ENCODE measurements around the gene RPL5.
A peak's percentile ranks its signal among the peaks of the same experiment; 100 is the strongest.
"Not testable (repeated sequence)": the region's sequence is repeated elsewhere in the genome, so short reads cannot be mapped to it uniquely, and the experiment has no call there.

The RPL5 gene

DNA sequence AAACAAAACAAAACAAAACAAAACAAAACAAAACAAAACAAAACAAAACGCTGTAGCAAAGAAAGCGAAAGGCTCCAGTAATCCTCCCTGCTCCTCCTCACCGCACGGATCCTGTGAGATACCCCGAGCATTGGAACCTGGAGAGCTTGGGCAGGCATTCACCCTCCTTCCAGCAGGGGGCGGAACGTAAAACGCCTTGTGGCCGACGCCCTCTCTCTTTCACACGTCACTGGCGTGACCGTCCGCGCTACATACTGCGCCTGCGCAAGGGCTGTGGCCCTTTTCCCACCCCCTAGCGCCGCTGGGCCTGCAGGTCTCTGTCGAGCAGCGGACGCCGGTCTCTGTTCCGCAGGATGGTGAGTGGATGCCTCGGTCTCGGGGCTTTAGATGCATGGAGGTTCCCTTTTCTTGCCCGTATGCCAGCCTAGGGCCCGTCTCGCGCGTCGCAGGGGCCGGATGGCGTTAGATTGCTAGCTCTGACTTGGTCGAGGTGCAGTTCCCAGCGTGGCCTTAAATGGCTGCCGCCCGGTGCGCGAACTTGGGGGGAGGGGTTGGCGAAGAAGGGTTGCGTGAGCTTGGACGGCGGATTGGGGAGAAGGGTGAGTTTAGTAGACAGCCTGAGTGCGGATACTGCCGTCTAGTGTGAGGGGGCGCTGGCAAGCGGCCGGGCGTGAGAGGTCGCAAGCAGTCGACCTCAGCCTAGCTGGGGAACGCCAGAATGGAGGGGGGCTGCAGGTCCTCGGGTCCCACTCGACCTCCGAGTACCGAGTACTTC is at the start of gene RPL5:
RPL5 (plus strand) TSS at position 279 of the 775 bp plus-strand sequence; CDS start at position 354, 75 bp downstream.
- peak; percentile 95 for DNase-seq

DNA sequence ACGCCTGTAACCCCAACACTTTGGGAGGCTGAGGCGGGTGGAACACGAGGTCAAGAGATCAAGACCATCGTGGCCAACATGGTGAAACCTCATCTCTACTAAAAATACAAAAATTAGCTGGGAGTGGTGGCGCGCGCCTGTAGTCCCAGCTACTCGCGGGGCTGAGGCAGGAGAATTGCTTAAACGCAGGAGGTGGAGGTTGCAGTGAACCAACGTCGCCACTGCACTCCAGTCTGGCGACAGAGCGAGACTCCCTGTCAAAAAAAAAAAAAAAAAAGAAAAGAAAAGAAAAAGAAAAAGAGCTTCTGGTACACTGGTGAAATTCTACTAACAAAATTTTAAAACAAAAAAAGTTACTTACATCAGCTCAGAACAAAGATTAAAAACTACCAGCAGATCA is 48.3 kb upstream of the RPL5 start:
- DNase-seq: not testable (repeated sequence)

DNA sequence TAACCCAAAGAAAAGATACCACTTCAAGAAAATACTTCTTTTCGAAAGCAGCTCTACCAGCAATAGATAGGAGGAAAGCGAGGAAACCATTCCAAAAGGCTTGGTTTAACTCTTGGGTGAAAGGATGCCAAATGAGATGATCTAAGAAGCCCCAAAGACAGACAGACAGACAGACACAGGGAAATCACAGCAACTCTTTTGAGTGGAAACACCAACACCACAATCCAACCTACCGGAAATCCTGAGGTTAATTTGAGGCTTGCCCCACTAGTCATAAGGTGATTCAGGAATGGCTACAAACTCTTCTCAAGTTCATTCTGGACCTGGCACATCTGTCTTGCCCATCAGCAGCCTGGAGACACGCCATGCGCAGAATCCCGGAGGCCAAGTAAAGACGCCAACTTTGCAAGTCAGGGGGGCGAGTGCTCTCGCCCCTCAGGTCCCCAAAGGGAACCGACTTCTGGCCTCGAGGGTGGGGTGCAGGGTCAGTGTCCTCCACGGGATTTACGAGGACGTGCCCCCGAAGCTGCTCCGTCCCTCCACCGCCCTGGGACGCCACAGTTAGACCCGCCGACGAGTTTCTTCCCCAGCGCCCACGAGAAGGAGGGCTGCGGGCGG is 47.7 kb upstream of the RPL5 start:
- peak; percentile 15 for DNase-seq

DNA sequence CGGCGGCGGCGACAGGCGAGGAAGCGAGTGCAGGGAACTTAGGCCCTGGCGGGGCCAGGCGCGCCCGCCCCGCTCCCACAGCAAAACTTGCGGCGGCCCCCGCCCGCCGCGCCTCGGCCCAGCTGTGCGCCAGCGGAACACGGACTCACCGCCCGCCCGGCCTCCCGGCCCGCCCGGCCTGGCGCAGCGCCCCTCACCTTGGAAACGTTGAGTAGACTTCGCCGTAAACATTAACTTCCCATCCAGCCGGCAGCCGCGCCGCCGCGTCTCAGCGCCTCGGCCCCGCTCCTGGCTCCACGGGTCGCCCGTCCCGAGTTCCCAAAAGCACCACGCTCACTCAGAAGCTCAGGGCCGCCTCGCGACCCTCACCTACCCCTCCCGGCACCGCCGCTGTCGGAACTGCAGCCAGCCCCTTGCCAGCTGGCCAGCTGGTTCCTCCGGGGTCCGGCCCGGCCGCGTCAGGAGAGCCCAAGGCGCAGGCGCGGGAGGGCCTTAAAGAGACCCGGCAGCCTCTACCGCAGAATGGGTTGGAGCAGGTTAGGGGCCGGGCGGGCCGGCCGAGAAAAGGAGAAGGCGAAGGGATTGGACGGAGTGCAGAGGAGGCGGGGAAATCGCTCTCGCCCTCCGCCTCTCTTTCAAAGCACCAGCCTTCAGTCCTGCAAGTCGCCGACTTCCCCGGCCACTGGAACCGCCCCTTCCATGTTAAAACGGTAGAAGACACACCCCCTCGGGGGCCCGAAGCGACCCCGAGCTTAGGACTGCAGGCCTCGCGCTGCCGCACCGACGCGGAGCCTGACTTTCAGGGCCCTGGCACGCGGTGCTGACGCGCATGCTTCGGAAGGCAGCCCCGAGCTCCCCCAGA is 47.0 kb upstream of the RPL5 start, which contains the start of gene EVI5:
EVI5 (minus strand) TSS at position 470 of the 862 bp plus-strand sequence. CDS start 48,562 bp downstream, outside the sequence.
- peak; percentile 89 for DNase-seq

DNA sequence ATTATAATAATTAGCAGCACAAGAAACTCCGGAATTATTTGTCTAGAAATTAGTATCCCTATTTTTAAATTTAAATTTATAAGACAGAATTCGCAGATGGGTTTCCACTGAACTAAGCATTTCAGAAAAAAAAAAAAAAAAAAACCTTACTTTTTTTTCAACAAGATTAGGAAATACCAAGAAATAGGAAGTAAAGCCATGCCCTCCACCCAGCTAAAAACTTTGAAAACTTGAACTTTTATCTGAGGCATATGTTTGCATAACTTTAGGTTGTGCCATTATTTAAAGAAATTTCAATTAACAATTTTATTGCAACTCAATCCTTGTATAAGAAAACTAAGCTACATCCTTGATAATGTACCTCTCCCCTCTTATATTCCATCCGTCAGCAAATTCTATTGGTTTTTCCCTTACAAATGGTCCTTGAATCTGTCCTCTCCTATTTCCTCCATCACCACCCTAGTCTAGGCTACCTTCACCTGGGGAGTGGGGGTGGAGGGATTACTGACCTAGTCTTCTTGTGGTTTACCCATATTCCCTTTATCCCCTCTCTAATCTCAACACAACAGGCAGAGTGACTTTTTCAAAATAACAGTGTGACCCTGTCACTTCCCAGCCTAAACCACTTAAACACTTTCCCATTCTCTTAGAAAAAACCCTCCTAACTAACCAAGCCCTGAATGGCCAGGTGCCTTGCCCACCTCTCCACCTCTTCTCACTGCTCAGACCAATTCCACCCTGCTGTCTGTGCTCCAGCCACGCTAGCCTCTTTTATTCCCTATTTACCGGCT is 45.5 kb upstream of the RPL5 start:
- DNase-seq: no peak

DNA sequence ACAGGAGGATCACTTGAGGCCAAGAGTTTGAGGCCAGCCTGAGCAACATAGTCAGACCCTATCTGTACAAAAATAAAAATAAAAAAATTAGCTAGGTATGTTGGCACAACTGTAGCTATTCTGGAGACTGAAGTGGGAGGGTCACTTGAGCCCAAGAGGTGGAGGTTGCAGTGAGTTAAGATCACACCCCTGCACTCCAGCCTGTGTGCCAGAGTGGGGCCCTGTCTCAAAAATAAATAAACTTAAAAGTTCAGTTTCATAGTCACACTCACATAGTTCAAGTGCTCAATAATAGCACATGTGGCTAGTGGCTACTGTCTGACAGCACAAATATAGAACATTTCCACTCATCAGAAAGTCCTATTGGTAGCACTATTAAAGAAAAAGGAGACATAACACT is 41.8 kb upstream of the RPL5 start:
- DNase-seq: no peak

DNA sequence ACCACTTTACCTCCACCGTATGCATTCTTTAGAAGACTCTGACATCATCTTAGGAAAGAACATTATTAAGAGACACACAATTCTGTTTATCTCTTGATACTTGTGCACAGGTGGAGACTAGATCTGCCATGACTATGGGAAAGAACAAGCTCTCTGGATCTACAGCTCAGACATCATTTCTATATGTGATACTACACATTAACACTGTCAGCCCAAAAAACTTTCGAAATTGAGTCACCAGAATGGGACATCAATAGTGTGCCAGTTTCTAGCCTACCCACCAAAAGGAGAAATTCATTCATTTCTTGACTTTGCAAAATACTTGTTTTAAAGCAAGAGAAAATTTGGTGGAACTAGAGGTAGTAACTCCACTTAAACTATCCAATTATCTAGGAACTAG is 41.0 kb upstream of the RPL5 start:
- DNase-seq: no peak

DNA sequence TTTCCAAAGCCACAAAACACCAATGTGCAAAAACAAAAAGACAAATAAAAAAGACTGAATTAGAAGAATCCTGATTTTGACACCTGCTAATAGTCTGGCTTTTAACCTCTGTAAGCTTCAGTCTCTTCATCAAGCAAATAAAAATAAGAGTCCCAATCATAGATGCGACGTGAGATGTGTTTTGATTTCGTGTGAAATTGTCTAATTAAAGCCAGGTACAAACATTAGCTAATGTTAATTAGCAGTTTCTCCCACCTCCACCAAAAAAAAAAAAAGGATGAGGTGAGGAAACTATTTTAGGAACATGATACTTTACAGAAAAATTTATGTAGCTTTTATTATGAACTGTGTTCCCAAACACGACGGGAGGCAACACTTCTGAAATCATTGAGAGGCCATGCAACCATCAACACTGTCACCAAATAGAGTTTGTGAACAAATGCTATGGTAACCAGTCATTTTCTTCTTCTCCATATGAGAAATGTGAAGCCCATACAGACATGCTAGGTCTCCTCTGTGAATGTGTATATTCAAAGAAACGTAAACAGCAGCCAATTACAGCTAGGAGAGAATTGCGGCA is 40.3 kb upstream of the RPL5 start:
- DNase-seq: peak; percentile 15

DNA sequence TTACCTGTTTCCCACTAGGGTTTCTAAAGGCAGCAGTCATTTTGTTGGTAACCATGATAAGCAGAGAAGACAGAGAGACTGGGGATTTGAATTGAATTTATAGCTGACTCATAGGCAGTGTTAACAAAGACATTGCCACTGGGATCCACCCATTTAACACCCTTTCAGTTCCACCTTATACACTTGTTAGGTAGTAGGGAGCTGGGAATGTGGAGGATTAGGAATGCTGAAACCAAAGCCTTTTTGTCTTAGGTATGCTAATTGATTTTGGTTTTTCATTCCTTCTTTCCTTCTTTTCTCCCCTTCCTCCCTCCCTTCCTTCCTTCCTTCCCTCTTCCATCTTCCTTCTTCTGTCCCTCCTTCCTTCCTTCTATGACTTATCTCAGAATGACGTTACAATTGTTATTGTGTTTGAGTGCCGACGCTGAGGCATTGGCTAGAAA is 39.5 kb upstream of the RPL5 start:
- no peak for DNase-seq

DNA sequence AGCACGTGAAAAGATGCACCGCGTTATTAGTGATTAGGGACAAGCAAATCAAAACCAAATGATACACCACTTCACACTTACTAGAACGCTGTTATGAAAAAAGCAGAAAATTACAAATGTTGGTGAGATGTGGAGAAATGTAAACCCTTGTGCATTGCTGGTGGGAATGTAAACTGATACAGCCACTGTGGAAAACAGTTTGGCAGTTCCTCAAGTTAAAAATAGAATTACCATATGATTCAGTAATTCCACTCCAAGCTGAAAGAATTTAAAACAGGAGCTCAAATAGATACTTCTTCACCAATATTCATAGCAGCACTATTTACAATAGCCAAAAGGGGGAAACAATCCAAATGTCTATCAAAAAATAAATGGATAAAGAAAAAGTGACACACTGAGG is 36.7 kb upstream of the RPL5 start:
- DNase-seq: no peak

DNA sequence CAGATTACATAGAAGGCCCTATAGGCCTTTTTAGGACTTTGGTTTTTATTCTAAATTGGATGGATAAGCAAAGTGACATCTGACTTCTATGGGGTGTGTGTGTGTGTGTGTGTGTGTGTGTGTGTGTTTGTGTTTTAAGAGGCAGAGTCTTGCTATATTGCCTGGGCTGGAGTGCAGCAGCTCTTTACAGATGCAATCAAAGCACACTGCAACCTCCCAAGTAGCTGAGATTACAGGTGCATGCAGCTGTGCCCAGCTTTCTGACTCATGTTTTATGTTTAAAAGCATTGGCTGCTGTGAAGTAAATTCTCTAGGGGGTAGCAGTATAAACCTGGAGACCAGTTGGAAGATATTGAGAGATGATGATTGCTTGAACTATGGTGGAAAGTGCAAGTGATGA is 34.5 kb upstream of the RPL5 start:
- DNase-seq: no peak

DNA sequence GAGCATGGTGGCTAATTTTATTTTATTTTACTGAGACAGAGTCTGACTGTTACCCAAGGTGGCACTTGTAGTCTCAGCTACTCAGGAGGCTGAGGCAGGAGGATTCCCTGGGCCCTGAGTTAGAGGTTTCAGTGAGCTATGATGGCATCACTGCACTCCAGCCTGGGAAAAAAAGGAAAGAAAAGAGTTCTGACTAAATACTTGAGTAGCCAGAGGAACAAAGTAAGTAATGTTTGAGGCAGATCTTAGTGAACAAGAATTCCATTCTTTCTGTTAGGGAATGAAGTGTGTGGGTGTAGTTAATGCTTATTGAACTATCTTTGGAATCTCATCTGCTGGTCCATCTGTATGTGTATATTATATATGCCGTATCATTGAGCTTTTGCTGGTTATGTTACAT is 33.9 kb upstream of the RPL5 start:
- DNase-seq: no peak

DNA sequence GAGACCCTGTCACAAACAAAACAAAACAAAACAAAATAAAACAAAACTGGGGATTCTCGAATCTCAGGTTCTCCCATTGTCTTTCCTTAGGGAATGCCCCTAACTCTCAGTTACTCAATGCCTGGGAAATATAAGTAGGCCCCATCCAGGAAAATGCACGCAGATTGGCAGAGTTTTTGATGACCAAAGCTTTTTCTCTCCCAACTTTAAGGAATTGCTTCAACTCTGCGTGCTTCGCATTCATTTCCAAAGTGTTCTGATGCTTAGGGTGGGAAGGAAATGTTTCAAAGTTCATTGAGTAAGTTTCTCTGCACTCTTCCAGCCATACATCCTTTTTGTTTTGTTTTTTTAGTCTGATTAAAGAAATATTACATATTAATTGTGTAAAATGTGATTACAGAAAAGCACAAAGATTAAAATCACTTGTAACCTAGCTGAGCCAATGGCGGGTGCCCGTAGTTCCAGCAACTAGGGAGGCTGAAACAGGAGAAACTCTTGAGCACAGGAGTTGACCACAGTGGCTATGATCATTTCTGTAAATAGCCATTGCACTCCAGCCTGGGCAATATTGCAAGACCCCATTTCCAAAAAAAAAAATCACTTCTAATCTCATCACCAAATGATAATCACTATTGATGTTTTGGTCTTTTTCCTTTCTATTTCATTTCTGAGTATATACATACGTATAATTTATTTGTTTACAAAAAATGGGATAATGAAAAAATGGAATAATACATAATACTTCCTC is 28.5 kb upstream of the RPL5 start:
- DNase-seq: no peak

DNA sequence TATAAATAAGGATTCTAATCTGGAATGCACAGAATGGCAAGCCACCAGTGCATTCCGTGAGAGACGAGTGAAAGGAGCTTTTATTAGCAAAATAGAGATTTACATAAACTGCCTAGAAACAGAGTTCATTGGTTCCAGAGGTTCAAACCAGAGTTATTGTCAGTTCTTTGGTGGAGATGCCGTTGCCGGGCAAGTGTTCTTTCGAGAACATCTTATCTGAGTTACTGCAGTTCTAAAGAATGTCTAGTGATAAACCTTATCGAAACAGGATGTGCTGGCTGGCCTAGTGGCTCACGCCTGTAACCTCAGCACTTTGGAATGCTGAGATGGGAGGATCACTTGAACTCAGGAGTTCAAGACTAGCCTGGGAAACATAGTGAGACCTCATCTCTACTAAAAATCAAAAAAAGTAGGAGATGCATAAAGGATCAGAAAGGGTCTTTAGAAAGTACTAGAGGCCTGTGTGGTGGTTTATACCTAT is 27.1 kb upstream of the RPL5 start:
- DNase-seq: no peak

DNA sequence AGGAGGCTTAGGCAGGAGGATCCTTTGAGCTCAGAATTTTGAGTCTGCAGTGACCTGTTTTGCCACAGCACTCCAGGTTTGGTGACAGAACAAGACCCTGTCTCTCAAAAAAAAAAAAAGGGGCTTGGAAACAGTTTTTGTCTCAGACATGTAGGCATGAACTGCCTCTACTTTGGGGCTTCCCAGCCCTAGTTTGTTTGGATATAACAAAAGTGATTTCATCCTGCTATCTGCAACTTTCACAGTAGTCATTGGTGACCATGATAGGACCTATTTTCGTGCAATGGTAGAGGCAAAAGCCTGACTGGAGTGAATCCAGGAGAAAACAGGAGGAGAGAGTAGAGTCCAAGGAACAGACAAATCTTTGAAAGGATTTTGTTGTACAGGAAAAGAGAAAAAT is 26.6 kb upstream of the RPL5 start:
- no peak for DNase-seq

DNA sequence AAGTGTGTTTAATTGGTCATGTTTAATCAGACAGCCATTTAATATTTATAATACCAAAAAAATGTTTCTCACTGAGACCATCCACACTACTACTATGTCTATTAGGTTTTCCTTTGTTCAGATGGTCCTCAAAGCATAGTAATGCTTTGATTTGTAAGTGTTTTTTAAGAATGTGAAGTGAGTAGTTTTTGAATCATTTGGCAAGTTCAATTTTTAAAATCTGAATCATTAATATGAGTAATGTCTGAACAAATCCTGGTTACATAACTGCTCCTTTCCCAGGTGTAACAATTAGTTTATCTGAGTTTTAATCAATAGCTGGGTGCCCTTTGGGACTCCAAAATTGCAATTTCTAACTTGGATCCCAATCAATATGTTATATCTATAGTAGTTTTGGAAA is 23.5 kb upstream of the RPL5 start:
- no peak for DNase-seq

DNA sequence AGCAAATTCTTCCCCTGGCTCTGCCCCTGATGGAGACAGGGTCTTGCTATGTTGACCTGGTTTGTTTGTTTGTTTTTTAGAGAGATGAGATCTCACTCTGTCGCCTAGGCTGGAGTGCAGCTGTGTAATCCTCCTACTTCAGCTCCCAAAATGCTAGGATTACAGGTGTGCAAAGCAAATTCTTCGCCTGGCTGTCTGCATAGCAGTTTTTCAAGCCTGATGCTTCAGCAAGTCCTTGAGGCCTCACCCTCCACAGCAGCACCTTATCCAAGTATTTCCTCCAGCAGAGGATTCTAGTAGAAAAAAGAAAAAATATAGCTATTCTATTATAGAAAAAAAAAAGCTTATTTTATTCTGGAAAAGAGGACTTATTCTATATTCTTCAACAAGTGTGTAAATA is 15.1 kb upstream of the RPL5 start:
- no peak for DNase-seq

DNA sequence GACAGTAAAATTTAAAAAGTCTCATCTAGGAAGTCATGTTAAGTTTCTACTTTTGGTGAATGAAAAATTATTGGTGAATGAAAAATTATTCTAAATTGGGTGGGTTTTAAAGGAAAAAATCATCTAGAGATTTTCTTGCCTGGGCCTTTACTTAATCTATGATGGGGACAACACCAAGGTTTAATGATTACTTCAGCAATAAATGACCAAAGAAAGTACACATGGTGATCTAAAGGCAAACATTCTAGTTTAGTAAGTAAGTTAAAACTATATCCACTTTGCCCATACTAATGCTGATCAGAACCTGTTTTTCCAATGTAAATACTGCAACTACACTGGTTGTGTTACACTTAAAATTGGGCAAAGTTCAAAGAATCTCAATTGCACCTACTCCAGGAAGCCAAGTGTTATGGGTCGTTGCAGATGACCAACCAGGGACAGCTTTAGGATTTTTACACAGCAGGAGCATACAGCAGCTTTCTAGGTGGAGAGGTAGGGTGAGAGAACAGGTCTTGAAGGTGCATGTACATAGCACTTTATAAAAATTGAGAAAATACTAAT is 14.6 kb upstream of the RPL5 start:
- no peak for DNase-seq

DNA sequence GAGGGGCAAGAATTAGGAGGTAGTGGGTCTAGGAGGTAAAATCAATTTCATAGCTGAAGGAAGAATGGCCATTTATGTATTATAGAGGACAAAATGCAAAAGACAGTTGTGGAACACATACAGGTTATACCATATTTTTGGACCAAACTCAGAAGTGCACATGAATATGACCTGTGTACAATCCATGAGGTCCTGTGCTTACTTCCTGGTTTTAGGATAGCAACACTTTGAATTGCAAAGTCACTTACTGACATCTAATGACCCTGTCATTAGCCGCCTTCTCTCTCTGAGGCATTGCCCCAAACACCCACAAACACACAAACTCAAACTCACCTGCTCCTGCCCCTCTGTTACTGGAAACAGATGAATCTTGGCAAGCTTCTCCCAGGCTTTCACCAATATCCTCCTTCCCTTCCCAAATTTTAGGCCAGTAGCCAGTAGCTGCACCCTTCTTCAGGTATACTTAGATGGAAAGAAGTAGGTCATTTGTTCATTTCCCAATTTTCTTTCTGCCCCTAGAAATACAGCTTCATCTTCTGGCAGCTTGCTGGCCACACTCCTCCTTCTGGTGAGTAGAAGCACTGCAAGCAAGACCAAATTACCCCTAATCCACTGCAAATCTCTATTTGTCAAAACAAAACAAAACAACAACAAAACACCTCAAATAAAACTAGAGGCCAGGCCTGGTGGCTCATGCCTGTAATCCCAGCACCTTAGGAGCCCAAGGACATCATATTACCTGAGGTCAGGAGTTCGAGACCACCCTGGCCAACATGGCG is 13.7 kb upstream of the RPL5 start:
- DNase-seq: no peak

DNA sequence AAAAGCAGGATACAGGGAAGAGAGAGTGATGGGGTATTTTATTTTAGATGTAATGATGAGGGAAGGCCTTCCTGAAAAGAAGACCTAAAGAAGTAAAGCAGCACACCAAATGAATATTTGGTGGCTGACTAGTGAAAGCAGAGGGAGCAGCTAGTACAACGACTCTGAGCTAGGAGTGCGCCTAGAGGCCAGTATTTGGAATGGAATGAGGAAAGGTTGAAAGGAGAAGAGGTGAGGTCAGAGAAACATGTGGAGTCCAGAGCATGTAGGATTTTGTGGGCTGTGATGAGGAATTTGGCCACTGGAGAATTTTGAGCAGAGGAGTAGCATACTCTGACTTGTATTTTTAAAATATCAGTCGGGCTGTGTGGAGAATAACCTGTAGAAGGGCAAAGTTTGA is 11.8 kb upstream of the RPL5 start:
- no peak for DNase-seq
